Eye (tissue), 1 donor: ENCODE data around the gene RFTN1.

Source experiments
- DNase-seq: peaks from one replicate; pipeline ENCODE4 v3.0.0-alpha.2; 2015

The RFTN1 gene, protein sequence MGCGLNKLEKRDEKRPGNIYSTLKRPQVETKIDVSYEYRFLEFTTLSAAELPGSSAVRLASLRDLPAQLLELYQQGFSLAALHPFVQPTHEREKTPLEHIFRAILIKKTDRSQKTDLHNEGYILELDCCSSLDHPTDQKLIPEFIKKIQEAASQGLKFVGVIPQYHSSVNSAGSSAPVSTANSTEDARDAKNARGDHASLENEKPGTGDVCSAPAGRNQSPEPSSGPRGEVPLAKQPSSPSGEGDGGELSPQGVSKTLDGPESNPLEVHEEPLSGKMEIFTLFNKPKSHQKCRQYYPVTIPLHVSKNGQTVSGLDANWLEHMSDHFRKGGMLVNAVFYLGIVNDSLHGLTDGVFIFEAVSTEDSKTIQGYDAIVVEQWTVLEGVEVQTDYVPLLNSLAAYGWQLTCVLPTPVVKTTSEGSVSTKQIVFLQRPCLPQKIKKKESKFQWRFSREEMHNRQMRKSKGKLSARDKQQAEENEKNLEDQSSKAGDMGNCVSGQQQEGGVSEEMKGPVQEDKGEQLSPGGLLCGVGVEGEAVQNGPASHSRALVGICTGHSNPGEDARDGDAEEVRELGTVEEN

GRCh38 chr3:16513141-16514020, at the start of gene RFTN1:
Gene RFTN1, minus strand, starts transcription at chr3:16513699. Its CDS starts 19,830 bp downstream, at chr3:16493869.
- peak; percentile 74 for DNase-seq

DNA sequence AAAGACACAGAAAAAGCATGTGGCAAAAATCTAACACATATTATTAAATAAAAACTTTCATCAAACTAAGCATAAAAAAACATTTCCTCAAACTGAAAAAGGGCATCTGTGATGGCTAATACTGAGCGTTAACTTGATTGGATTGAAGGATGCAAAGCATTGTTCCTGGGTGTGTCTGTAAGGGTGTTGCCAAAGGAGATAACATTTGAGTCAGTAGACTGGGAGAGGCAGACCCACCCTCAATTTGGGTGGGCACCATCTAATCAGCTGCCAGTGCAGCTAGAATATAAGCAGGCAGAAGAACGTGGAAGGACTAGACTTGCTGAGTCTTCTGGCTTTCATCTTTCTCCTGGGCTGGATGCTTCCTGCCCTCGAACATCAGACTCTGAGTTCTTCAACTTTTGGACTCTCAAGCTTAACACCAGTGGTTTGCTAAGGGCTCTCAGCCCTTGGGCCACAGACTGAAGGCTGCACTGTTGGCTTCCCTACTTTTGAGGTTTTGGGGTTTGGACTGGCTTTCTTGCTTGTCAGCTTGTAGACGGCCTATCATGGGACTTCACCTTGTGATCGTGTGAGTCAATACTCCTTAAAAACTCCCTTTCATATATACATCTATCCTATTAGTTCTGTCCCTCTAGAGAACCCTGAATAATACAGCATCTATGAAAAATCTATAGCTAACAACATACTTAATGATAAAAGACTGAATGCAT, 46.3 kb upstream of the RFTN1 start:
- no peak for DNase-seq

- no peak for DNase-seq
Observed at GRCh38 chr3:16554126-16554525, 40.6 kb upstream of the RFTN1 start.

DNA sequence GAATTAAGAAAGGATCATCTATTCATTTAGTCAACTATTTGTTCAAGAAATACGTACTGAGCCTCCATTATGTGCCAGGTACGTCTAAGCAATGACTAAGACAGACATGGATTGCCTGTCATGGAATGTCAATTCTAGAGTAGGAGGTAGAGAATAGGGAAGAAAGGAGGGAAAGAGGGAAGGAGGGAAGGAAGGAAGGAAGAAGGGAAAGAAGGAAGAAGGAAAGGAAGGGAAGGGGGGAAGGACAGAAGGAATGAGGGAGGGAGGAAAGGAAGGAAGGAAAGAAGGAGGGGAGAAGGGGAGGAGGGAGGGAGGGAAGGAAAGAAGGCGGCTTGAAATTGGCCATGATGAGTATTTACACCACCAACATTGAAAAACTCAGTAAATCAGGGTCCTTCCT, 39.3 kb upstream of the RFTN1 start:
- no peak for DNase-seq

DNA sequence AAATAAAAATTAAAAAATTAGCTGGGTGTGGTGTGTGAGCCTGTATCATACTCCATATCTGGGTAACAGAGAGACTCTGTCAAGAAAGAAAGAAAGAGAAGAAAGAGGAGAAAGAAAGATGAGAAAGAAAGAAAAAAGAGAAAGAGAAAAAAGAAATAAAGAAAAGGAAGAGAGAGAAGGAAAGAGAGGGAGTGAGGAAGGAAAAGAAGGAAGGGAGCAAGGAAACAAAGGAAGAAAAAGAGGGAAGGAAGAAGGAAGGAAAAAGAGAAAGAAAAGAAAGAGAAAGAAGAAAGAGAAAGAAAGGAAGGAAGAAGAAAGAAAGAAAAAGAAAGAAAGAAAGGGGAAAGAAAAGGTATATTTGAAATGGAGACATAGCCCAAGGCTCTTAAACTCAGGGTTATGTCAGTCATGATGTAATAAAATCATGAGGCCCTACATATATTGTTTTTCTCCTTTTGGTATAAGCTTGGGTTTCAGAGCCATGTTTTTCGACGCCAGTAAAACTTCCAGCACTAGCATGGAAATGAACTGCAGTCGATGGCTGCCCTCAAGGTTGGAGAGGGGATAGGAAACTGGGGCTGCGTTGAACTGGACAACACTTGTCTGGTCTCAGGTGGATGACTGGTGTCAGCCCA, 38.0 kb upstream of the RFTN1 start:
- DNase-seq = no peak

GRCh38 chr3:16550676-16551341, 37.3 kb upstream of the RFTN1 start:
- peak; percentile 97 for DNase-seq

- no peak for DNase-seq
Observed at GRCh38 chr3:16550305-16550675, 36.8 kb upstream of the RFTN1 start.

- DNase-seq = no peak
Observed at GRCh38 chr3:16548721-16549120, 35.2 kb upstream of the RFTN1 start.

- no peak for DNase-seq
Observed at GRCh38 chr3:16547561-16548357, 34.3 kb upstream of the RFTN1 start.

DNA sequence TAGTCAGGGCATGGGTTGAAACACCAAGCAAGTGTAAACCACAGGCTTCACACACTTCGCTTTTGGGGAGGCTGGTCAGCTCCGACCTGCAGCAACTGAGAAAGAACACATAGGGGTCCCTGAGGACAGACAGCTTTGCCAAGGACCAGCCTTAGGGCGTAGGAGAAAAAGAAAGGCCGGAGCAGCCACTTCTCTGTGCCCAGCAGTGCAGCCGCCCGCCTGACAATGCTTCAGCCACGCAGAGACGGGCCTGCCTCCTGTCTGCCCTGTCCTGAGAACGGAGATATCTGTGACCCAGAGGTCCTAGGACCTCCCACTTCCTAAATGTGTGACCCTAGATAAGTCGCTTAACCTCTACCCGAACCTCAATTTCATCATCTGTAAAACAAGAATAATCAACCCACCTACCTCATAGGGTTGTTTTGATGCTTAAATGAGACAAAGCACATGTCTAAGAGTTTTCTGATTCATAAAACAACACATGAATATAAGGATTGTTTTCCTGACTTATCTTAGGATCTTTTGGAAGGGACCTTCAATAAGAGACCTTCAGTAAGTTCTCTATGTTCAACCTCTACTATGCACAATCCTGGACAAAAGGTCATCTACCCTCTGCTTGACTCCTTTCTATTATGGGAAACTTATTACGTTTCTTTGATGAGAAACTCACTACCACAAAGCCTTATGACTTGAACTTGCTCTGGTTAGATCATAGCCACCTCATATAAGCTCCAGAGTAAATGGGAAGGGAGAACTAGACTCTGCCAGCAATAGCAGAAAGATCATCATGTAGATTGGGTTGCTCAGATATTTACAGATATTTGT, 32.9 kb upstream of the RFTN1 start:
- DNase-seq = no peak

DNA sequence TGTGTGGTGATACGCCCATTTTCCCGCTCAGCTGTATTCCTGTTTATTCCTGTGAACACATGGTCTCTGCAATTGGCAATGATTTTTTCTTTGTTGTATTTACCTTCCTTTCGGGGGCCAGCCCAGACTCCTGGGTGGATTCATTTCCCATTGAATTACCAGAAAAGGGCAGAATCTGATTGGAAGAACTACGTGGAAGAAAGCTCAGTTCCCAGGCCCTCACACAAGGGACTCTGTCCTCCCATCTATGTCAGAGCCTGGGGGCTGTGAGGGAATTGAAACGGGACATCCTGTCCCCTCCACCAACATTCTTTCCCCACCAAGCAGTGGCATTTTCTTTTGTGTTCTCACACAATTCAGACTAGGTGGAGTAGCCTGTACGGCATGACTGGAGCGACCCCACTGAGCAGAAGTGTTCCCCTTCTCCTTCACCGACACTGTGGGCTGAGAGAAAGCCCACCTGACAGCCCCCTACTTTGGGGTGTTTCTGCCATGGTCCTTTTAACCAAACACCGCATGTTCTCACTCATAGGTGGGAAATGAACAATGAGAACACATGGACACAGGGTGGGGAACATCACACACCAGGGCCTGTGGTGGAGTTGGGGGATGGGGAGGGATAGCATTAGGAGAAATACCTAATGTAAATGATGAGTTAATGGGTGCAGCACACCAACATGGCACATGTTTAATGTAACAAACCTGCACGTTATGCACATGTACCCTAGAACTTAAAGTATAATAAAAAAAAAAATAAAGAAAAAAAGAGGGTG, 32.1 kb upstream of the RFTN1 start:
- no peak for DNase-seq

DNA sequence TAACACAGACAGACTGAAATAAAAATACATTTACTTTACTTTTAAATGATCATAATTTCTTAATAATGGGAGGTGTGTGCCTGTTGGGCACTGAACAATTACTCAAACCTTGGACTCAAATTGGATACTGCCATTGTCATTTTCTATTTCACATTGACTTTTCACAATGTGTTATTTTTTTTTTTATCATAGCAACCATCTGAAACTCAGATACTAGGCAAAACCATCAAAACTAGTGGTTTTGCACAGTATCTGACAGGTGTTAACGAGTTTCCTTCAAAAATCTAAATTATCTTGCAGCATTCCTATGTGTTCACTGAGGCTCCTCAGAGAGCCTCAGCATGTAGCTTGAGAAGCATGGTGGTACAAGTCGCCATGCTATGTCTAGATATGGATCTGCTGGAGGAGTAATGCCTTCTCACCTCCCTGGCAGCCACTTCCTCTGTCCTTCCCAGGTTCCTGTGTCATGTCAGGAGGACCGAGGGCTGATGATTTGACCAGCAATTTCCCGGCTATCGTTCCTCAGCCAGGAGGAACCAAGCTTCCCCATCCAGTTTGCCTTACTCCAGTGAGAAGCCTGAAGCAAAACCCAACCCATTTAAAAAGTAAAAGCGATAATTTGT, 29.9 kb upstream of the RFTN1 start:
- DNase-seq = no peak

GRCh38 chr3:16538507-16538906, 25.0 kb upstream of the RFTN1 start:
- no peak for DNase-seq

DNA sequence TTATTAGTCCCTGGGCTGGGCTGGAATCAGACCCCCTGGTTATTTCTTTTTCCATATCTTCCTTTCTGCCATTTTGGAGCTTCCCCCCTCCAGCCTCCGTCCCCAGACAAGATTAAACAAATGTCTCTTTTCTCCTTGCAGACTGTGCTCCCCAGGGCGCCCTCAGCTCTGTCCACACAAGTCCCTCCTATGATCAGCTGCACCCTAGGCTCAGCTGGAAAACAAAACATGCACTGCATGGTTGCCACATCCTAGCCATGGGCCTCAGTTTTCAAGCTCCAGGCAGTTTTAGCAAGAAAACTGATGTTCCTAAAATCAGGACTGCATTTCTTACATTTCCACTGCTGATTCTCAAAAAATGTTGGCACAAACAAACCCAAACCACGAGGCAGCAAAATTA, 23.5 kb upstream of the RFTN1 start:
- no peak for DNase-seq

DNA sequence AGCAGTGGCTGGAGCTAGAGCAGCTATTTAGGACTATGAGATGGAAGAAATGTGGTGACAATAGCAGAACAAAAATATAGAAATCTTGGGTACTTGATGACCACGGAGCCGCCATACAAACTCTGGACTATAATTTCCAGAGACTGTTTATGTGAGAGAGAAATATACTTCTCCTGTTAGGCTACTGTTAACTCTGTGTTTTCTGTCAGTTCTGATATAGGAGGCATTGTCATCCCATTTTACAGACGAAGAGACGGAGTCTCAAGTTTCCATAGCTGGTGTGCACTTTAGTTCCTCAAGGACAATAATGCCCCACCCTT, 22.8 kb upstream of the RFTN1 start:
- DNase-seq = no peak

GRCh38 chr3:16534640-16535262, 21.3 kb upstream of the RFTN1 start:
- no peak for DNase-seq

DNA sequence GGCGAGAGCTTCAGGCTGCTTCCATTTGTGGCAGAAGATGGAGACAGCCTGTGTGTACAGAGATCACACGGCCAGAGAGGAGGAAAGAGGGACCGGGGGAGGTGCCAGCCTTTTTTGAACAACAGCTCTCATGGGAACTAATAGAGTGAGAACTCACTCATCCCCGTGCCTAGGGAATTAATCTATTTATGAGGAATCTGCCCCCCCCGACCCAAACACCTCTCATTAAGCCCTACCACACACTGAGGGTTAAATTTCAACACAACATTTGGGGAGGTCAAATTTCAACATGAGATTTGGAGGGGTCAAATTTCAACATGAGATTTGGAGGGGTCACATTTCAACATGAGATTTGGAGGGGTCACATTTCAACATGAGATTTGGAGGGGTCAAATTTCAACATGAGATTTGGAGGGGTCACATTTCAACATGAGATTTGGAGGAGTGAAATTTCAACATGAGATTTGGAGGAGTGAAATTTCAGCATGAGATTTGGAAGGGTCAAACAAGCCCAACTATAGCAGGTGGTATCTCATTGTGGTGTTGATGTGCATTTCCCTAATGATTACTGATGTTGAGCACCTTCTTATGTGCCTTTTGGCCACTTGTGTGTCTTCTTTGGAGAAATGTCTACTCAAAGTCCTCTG, 20.6 kb upstream of the RFTN1 start:
- DNase-seq = no peak

DNA sequence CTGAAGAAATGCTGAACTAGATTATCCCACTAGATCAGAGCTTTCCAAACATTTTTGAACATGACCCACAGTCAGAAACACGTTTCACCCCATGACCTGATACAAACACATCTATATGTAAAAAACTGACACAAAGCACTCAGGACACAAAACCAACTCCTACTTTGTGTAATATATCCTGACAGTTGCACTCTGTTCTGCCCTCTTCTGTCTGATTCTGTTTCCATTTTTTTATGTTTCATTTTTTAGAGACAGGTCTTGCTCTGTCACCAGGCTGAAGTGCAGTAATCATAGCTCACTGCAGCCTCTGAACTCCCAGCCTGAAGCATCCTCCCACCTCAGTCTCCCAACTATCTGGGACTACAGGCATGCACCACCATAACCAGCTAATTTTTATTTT, 15.8 kb upstream of the RFTN1 start:
- DNase-seq = no peak
